ENCODE data around the gene MME. TPM values are rescaled to one million over a fixed set of nuclear protein-coding genes. Genes with fewer than 3 reads are reported as not detected.
"Not testable (repeated sequence)": the region's sequence is repeated elsewhere in the genome, so short reads cannot be mapped to it uniquely, and the experiment has no call there.

The MME gene
- total RNA-seq, 2 donors from 2014 or later: not detected

DNA sequence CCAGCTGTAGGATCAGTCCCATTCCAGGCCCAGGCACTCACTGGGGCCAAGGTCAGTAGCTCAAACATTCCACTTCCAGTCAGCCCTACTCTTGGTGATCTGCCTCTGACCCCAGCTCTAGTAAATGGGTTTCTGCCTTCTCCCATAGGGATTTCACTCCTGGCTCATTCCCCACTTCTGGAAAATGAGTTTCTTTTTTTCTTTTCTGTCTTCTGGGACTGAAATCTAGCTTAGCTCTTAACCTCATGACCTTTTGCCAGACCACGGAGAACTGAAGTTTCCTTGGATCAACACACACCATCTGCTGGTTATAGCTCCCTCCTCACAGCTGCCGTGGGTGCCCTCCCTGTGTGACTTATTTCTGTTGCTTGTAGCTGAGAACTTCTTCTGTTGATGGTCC, 21.3 kb downstream of the MME start:
- Mint-ChIP-seq H3K9me3 (peaks cover 7% of the 10 kb centered on the region), H3K27ac (no peak overlapping the region), H3K4me1 (no peaks in the 10 kb centered on the region), H3K4me3 (no peak overlapping the region), H3K36me3 (ENCODE audit: low read depth) (no peaks in the 10 kb centered on the region), H3K27me3 (no peaks in the 10 kb centered on the region)
- ATAC-seq (replicated peaks): no peak

DNA sequence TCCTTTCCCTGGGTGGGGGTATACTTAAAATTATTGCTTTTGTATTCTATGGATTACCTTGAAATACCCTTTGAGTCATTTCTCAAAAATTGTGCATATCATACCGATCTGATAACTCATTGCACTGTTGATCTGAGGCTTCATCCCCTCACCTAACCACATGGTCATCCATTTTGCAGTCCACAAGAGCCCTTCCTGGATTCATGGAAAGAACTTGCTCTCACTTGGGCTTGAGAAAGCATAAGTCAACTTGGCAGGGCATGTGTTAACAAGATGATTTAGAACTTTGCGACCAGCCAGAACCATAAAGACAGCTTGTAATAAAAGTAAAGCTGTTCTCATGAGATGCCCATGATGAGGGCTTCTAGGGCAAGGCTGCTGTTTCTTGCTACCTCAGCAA, 22.2 kb downstream of the MME start:
- no peaks in the 10 kb centered on the region for H3K36me3 Mint-ChIP-seq (ENCODE audit: low read depth)
- H3K4me3 Mint-ChIP-seq: no peak overlapping the region
- H3K9me3 Mint-ChIP-seq: peaks cover 7% of the 10 kb centered on the region
- H3K4me1 Mint-ChIP-seq: no peaks in the 10 kb centered on the region
- H3K27me3 Mint-ChIP-seq: no peaks in the 10 kb centered on the region
- ATAC-seq (replicated peaks): no peak
- H3K27ac Mint-ChIP-seq: no peak overlapping the region

DNA sequence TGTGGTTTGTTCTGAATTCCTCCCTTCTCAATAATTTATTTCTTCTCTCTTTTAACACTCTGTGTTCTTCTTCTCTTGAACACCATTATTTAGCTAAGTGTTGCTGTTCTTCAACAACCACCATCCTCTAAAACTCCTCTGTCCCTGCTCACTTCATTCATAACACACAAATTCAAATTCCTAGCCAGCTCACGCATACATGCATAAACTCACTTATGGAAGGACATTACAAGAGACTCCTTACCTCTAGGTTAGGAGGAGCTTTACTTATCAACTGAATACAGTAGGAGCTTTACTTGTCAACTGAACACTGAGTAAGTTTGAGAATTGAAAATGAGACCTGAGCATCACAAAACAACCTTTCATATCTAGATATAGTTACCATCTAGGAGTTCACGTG, 23.6 kb downstream of the MME start:
- H3K4me3 Mint-ChIP-seq: no peak overlapping the region
- H3K4me1 Mint-ChIP-seq: no peaks in the 10 kb centered on the region

DNA sequence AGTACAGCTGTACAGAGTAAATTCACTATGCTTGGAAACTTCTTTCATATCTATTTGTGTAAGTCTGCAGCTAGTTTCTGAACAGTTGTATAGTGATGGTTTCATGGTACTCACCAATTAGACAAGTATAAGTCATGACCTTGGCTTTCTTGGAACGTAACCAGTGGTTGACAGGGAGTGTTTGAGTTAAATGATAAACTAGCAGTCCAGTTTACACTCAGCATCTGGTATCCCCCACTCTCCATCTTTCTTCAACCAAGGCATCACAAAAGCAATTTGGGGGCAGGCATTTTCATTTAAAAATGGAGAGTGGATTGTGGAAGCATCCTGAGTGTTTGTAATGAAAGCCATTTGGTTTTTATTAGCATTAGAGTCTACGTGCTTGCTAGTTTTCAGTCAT, 26.0 kb downstream of the MME start:
- no peaks in the 10 kb centered on the region for H3K27me3 Mint-ChIP-seq
- H3K4me1 Mint-ChIP-seq: no peaks in the 10 kb centered on the region
- no peaks in the 10 kb centered on the region for H3K36me3 Mint-ChIP-seq (ENCODE audit: low read depth)
- no peak overlapping the region for H3K27ac Mint-ChIP-seq
- no peak for ATAC-seq (replicated peaks)
- H3K4me3 Mint-ChIP-seq: no peak overlapping the region
- H3K9me3 Mint-ChIP-seq: peaks cover 3% of the 10 kb centered on the region

More for the DNA sequence above, 23.6 kb downstream of the MME start:
- peaks cover 4% of the 10 kb centered on the region for H3K9me3 Mint-ChIP-seq
- no peaks in the 10 kb centered on the region for H3K36me3 Mint-ChIP-seq (ENCODE audit: low read depth)
- H3K27ac Mint-ChIP-seq: no peak overlapping the region
- H3K27me3 Mint-ChIP-seq: no peaks in the 10 kb centered on the region
- no peak for ATAC-seq (replicated peaks)

DNA sequence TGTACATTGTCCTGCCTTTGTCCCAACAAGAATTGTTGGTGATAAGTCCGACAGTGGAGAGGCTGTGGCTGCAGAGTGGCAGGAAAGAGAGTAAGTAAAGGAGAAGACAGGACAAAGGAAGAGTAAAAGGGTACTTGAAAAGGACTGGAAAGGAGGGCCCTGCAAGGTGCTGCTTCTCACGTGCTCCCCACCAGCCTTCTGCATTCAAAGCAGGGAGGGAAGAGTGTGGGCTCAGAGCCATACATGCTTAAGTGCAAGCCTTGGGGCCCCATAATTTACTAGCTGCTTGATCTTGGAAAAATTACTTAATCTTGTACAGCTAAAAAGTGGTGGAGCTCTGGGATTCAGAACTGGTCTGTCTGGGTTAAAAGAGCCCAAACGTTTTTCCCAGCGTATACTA, 29.9 kb downstream of the MME start:
- Mint-ChIP-seq H3K9me3 (peaks cover 8% of the 10 kb centered on the region), H3K27me3 (peaks cover 7% of the 10 kb centered on the region), H3K4me3 (no peak overlapping the region), H3K36me3 (ENCODE audit: low read depth) (no peaks in the 10 kb centered on the region), H3K4me1 (no peaks in the 10 kb centered on the region), H3K27ac (no peak overlapping the region)
- no peak for ATAC-seq (replicated peaks)

DNA sequence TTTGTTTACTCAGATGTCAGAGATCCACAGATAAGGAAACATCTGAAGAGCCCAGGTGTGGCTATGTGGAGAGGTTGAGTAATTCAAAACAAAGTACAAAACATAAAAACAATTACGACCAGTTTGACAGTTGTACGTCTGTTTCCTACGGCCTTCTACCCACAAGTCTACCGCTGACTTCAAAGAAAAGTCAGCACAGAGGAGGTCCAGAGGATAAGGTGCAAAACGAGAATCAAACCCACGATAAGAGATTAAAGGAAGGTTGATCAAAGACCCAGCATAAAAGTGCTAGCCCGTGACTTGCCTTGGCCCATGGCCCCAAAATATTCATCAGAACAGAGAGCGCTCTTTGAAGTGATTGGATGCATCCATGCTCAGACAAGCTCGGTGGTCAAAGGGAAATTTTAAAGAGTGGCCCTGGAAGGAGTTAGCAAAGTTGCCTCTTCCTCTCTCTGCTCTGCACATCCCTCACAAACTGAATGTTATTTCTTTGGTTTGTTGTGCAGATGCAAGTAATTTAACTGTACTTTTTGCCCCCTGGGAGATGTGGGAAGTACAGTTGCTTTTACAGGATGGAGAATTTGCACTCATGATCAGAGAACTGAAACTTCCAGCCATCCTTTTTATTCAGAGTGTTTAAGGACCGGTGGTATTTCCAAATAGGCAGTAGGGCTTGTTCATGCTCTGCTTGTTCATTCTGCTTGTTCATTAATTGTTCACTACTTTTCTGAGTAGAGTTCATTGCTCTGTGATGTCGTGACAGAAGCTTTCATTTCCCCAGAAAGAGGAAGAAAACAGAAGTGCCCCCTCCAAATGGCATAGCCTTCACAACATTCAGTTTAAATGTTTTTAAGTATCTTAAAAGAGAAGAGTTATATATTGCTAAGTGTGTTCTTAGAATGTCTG, 31.1 kb downstream of the MME start:
- H3K27me3 Mint-ChIP-seq: peaks cover 7% of the 10 kb centered on the region
- H3K36me3 Mint-ChIP-seq (ENCODE audit: low read depth): no peaks in the 10 kb centered on the region
- no peak for ATAC-seq (replicated peaks)
- no peak overlapping the region for H3K4me3 Mint-ChIP-seq
- no peak overlapping the region for H3K27ac Mint-ChIP-seq
- no peaks in the 10 kb centered on the region for H3K4me1 Mint-ChIP-seq
- H3K9me3 Mint-ChIP-seq: peaks cover 8% of the 10 kb centered on the region

DNA sequence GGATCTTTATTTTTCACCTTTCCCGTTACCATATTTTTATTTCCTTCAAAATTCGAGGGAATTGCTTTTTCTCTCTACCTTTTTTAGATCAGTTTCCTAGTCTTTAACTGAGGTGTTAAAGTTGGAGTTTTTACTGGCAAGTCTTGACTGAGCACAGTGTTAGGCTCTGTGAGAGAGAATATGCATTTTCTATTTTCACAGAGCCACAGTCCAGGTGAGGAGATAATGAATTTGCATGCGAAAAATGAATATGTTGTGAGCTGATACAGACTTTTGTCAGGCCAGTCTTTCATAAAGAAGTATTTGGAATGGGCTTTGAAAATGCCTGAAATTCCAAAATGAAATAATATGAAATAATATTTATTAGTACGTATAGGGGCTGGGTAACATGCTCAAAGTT, 31.9 kb downstream of the MME start:
- Mint-ChIP-seq H3K27me3 (peaks cover 7% of the 10 kb centered on the region), H3K4me3 (no peak overlapping the region), H3K9me3 (peaks cover 8% of the 10 kb centered on the region), H3K36me3 (ENCODE audit: low read depth) (no peaks in the 10 kb centered on the region), H3K4me1 (no peaks in the 10 kb centered on the region), H3K27ac (no peak overlapping the region)
- no peak for ATAC-seq (replicated peaks)

DNA sequence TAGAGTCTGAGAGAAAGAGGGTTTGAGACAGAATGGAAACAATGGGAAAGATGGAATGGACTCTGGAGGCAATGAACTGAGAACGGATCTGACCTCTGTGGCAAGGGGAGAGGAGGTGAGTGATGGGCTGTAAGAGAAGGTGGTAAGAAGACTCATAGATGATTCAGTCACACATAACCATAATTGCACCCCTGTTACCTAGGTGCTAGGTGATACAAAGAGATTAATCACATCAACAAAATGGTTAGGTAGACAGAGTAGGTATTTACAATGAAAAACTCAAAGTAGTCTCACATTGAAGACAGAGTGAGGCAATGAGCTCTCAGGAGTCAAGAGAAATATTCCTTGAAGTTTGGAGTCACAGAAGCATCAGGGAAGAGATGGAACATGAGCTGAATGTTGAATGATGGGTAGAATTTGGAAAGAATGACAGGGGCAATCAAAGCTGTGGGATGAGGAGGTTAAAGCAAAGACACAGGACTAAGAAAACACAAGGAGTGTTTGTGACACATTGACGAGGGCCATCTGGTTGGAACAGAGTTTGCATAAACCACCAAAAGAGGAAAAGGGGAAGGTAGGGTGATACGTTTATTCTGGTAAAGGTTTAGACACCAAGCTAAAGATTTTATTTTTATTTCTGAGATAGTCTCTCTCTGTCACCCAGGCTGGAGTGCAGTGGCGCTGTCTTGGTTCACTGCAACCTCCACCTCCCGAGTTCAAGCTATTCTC, 32.7 kb downstream of the MME start:
- ATAC-seq (replicated peaks): no peak
- no peak overlapping the region for H3K4me3 Mint-ChIP-seq
- no peak overlapping the region for H3K27ac Mint-ChIP-seq
- peaks cover 7% of the 10 kb centered on the region for H3K27me3 Mint-ChIP-seq
- H3K4me1 Mint-ChIP-seq: no peaks in the 10 kb centered on the region
- no peaks in the 10 kb centered on the region for H3K36me3 Mint-ChIP-seq (ENCODE audit: low read depth)
- H3K9me3 Mint-ChIP-seq: peaks cover 8% of the 10 kb centered on the region

DNA sequence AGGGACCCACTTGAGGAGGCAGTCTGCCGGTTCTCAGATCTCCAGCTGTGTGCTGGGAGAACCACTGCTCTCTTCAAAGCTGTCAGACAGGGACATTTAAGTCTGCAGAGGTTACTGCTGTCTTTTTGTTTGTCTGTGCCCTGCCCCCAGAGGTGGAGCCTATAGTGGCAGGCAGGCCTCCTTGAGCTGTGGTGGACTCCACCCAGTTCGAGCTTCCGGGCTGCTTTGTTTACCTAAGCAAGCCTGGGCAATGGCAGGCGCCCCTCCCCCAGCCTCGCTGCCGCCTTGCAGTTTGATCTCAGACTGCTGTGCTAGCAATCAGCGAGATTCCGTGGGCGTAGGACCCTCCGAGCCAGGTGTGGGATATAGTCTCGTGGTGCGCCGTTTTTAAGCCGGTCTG, 44.6 kb downstream of the MME start:
- not testable (repeated sequence) for H3K27me3 Mint-ChIP-seq; ATAC-seq (replicated peaks)

DNA sequence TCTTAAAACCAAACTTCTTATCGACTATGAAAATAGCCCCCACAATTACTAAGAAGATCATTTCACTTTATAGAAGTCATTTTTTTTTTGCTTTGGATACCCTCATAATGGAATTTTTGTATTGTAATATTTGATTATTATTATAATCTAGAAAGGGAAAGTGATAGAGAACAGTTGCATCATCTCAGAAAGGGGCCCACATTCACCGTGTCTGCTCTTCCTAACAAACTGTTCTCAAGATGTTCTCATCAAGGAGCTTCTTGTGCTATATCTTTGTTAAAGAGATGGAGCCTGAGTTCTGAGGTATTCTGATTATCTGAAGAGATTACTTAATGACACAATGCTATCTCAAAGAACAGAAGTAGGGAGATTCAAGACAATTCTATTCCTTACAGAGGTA, 49.3 kb downstream of the MME start:
- Mint-ChIP-seq H3K4me3 (no peak overlapping the region), H3K27me3 (no peaks in the 10 kb centered on the region), H3K27ac (no peak overlapping the region), H3K4me1 (no peaks in the 10 kb centered on the region), H3K36me3 (ENCODE audit: low read depth) (no peaks in the 10 kb centered on the region), H3K9me3 (peaks cover 7% of the 10 kb centered on the region)
- ATAC-seq (replicated peaks): no peak

More for the DNA sequence above, 44.6 kb downstream of the MME start:
- H3K4me3 Mint-ChIP-seq; H3K27ac Mint-ChIP-seq; H3K9me3 Mint-ChIP-seq; H3K4me1 Mint-ChIP-seq; H3K36me3 Mint-ChIP-seq (ENCODE audit: low read depth): not testable (repeated sequence)

DNA sequence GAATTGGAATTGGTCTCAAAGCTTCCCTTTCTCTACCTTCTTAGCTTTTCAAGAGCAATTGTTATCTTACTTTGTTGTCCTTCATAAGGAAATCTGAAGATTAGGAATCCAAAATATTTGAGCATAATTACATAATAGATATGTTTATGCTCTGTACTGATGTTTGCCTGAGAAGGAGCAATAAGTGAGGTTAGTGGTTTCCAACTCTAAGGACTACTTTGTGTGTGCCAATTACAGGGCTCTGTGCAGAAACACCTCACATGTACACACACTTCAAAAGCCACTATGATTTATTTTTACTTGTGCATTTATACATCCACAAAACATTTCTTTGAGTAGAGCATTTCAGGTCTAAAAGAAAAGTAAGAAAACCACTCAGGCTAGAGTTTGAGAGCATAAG, 49.9 kb downstream of the MME start:
- H3K27me3 Mint-ChIP-seq: no peaks in the 10 kb centered on the region
- no peak overlapping the region for H3K4me3 Mint-ChIP-seq
- H3K27ac Mint-ChIP-seq: no peak overlapping the region
- ATAC-seq (replicated peaks): no peak
- no peaks in the 10 kb centered on the region for H3K4me1 Mint-ChIP-seq
- H3K9me3 Mint-ChIP-seq: peaks cover 8% of the 10 kb centered on the region
- no peaks in the 10 kb centered on the region for H3K36me3 Mint-ChIP-seq (ENCODE audit: low read depth)

DNA sequence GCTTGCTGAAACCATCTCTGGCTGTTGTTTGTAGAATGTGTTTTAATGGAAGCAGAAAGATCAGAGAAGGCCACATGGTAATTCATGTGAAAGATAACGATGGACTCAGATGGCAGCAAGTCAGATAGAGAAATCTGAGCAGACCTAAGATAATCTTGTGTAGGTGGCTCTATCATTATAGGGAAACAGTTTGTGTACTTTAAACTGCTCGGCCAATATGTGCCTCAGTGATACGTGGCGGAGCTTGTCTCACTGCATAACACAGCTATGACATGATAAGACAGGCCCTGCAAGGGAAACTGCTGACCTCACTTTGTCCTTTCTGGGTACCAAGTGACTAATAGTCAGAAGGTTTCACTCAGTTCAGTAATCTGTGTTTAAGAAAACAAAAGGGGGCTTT, 51.0 kb downstream of the MME start:
- H3K36me3 Mint-ChIP-seq (ENCODE audit: low read depth): no peaks in the 10 kb centered on the region
- no peaks in the 10 kb centered on the region for H3K27me3 Mint-ChIP-seq
- no peak overlapping the region for H3K27ac Mint-ChIP-seq
- ATAC-seq (replicated peaks): peak; percentile 12
- no peak overlapping the region for H3K4me3 Mint-ChIP-seq
- peaks cover 8% of the 10 kb centered on the region for H3K9me3 Mint-ChIP-seq
- H3K4me1 Mint-ChIP-seq: no peaks in the 10 kb centered on the region

DNA sequence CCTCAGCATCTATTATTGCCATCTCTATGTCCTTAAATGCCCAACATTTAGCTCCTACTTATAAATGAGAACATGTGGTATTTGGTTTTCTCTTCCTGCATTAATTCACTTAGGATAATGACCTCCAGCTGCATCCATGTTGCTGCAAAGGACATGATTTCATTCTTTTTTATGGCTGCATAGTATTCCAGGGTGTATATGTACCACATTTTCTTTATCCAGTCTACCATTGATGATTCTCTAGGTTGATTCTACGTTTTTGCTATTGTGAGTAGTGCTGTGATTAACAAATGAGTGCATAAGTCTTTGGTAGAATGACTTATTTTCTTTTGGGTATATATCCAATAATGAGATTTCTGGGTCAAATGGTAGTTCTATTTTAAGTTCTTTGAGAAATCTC, 54.2 kb downstream of the MME start:
- not testable (repeated sequence) for H3K27ac Mint-ChIP-seq; H3K9me3 Mint-ChIP-seq; ATAC-seq (replicated peaks); H3K4me1 Mint-ChIP-seq; H3K4me3 Mint-ChIP-seq; H3K36me3 Mint-ChIP-seq (ENCODE audit: low read depth); H3K27me3 Mint-ChIP-seq

DNA sequence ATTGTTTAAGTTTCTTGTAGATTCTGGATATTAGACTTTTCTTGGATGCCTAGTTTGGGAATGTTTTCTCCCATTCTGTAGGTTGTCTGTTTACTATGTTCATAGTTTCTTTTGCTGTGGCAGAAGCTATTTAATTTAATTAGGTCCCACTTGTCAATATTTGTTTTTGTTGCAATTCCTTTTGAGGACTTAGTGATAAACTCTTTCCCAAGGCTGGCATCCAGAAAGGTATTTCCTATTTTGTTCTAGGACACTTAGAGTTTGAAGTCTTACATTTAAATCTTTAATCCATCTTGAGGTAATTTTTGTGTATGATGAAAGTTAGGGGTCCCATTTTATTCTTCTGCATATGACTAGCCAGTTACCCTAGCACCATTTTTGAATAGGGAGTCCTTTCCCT, 54.9 kb downstream of the MME start:
- Mint-ChIP-seq H3K36me3 (ENCODE audit: low read depth) (no peaks in the 10 kb centered on the region), H3K4me3 (no peak overlapping the region), H3K27me3 (no peaks in the 10 kb centered on the region), H3K9me3 (peaks cover 8% of the 10 kb centered on the region), H3K4me1 (no peaks in the 10 kb centered on the region), H3K27ac (no peak overlapping the region)
- ATAC-seq (replicated peaks): no peak

DNA sequence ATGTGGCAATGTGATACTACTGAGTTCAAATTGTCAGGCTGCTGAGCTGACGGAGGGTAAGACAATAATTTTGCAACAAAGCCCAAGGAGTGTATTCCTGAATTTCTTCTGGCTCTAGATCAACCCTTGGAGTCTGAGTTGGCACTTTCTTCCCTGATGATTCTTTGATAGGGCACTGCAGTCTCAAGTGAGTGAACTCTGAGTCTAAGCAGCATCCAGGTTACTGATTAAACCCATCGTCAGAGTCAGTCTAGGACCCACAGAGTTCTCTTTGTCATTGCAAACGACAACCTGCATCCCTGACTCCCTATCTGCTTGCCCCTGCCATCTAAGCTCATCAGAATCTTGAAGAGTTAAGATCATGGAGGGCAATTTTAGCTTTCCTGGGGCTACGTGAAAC, 58.6 kb downstream of the MME start:
- no peak for ATAC-seq (replicated peaks)
- no peaks in the 10 kb centered on the region for H3K4me1 Mint-ChIP-seq
- H3K4me3 Mint-ChIP-seq: no peak overlapping the region
- H3K27ac Mint-ChIP-seq: no peak overlapping the region
- peaks cover 3% of the 10 kb centered on the region for H3K9me3 Mint-ChIP-seq
- no peaks in the 10 kb centered on the region for H3K36me3 Mint-ChIP-seq (ENCODE audit: low read depth)
- H3K27me3 Mint-ChIP-seq: peaks cover 4% of the 10 kb centered on the region

Measured in activated T-helper 17 cell treated with anti-CD3 and anti-CD28 coated beads, Interleukin-2, amount 50 U/mL, for 72 hours (primary cell).